A673 (cell line): ENCODE results near the gene SLC44A1.

Source experiments
- CTCF ChIP-seq: fragments of 300-800, 200-600 bp; sonication (generic); conservative IDR thresholded peaks from 2 replicates; pipeline ENCODE4 v1.5.1; 2017; ENCODE audit warnings: low read depth, mild to moderate bottlenecking, antibody characterized with exemption, low read length, moderate library complexity, mixed read lengths
- EZH2 ChIP-seq: fragments of 200-600 bp; sonication (generic); IDR thresholded peaks from 2 replicates; pipeline ENCODE4 v1.6.1; 2017; ENCODE audit warnings: borderline replicate concordance, low read depth, mild to moderate bottlenecking, mixed read lengths, antibody characterized with exemption, low read length; ENCODE audit not compliant: poor library complexity, severe bottlenecking

DNA sequence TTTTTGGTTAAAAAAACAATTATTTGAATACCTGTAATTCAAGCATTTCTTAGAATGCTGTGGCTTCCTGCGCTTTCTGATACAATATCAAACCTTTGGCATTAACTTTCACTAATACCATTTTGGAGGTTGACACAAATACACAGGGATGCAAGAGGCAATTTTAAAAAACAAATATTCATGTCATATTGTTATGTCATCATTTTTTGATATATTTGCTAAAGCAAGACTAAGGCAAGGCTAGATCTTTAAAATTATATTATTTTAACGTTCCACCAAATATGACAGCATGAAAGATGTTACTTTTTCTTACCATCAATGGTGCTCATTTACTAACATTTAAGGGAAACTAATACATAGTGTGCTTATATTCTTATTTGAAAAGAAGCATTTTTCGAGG, 110.0 kb downstream of the SLC44A1 start:
- TF ChIP-seq CTCF (no peak), EZH2 (no peak)
